Activated T-helper 1 cell treated with anti-CD3 and anti-CD28 coated beads, Interleukin-2, amount 50 U/mL, for 16 hours (primary cell): Measurements from ENCODE around the gene SLC25A26.

ENCODE experiments used
- DNase-seq, 2 donors: peaks; one replicate each; pipeline ENCODE4 v3.0.0-alpha.2; 2020; ENCODE audit warnings: low read depth in 1 of 2, low spot score in 1 of 2

SLC25A26 gene

GRCh38 chr3:66394019-66394752 lies 173.4 kb downstream of the SLC25A26 start:
- DNase-seq = peak; percentile 23 to 39

GRCh38 chr3:66394753-66395249 lies 174.0 kb downstream of the SLC25A26 start:
- no peak for DNase-seq

GRCh38 chr3:66395635-66396034 lies 174.8 kb downstream of the SLC25A26 start:
- no peak for DNase-seq

- no peak for DNase-seq
Observed at GRCh38 chr3:66396161-66396760, 175.5 kb downstream of the SLC25A26 start.

- DNase-seq = no peak
Observed at GRCh38 chr3:66396888-66397287, 176.1 kb downstream of the SLC25A26 start.

- DNase-seq = no peak
Observed at GRCh38 chr3:66397745-66398144, 176.9 kb downstream of the SLC25A26 start.

- no peak for DNase-seq
Observed at GRCh38 chr3:66398228-66399025, 177.6 kb downstream of the SLC25A26 start.

- DNase-seq = no peak
Observed at GRCh38 chr3:66399529-66400232, 178.9 kb downstream of the SLC25A26 start.

- no peak for DNase-seq
Observed at GRCh38 chr3:66400411-66401156, 179.8 kb downstream of the SLC25A26 start.

- DNase-seq = no peak
Observed at GRCh38 chr3:66401157-66401550, 180.4 kb downstream of the SLC25A26 start.

- DNase-seq = no peak
Observed at GRCh38 chr3:66401675-66402491, 181.1 kb downstream of the SLC25A26 start.

- DNase-seq = no peak
Observed at GRCh38 chr3:66402596-66403290, 181.9 kb downstream of the SLC25A26 start.

GRCh38 chr3:66403323-66403990 lies 182.7 kb downstream of the SLC25A26 start:
- DNase-seq = no peak

GRCh38 chr3:66404197-66404596 lies 183.4 kb downstream of the SLC25A26 start:
- DNase-seq = no peak

- no peak for DNase-seq
Observed at GRCh38 chr3:66404903-66405700, 184.3 kb downstream of the SLC25A26 start.

- DNase-seq = no peak
Observed at GRCh38 chr3:66405701-66406091, 184.9 kb downstream of the SLC25A26 start.

GRCh38 chr3:66406163-66406562 lies 185.4 kb downstream of the SLC25A26 start:
- no peak for DNase-seq
